ENCODE data around the gene WDR55. TPM values are rescaled to one million over a fixed set of nuclear protein-coding genes. Genes with fewer than 3 reads are reported as not detected.

The WDR55 gene
- total and polyA plus RNA-seq, 2 of the 4 experiments (the other 2 are of a cell fraction) = 19.0 to 20.4 TPM

- H3K9me1 ChIP-seq (ENCODE audit: insufficient read depth, low read length) = no peaks in the 10 kb centered on the region
- dilution Hi-C loops (cut with HindIII; ENCODE audit: low sequenced_read_pairs, unreplicated experiment) = no loop called here
- ATAC-seq (ENCODE audit: low read depth) (peak; percentile 98), DNase-seq (peak; percentile 97)
- H3K14ac ChIP-seq (replicated peaks; ENCODE audit: low read depth, low read length) = peak overlapping the region; percentile 8; the same call in 1 of the 2 replicates
- peak overlapping the region; percentile 51 for H2BK5ac ChIP-seq (ENCODE audit: low read depth, low read length, poor library complexity, severe bottlenecking)
- peak overlapping the region; percentile 81 for H3K4me2 ChIP-seq (ENCODE audit: low read depth, low read length)
- no TSS peak for BruUV-seq (replicated peaks)
- peak overlapping the region; percentile 77 for H3K27ac ChIP-seq (ENCODE audit: insufficient read depth, low read length)
- no peaks in the 10 kb centered on the region for H3K27me3 ChIP-seq (ENCODE audit: control insufficient read depth, insufficient read depth, low read length)
- peak overlapping the region; percentile 15 for H2AK9ac ChIP-seq (replicated peaks; ENCODE audit: low read depth, low read length, poor library complexity)
- 0 out of 2 replicates have a peak overlapping the region, but pooled peaks have one; percentile 55 for H3K56ac ChIP-seq (ENCODE audit: extremely low read depth, insufficient read depth, low read length)
- peak overlapping the region in 1 of 2 experiments; percentile 67; a peak in 2 of 4 replicates for H4K8ac ChIP-seq (ENCODE audit: low read depth in 2 of 2, low read length in 2 of 2)
- in situ Hi-C loops (cut with MboI; ENCODE audit: low sequenced_read_pairs) = no loop called here
- peak overlapping the region; percentile 84 for H2AFZ ChIP-seq (replicated peaks; ENCODE audit: low read length, poor library complexity)
- H2BK120ac ChIP-seq (ENCODE audit: low read depth, low read length) = peak overlapping the region; percentile 49
- H3K79me1 ChIP-seq (ENCODE audit: low read depth in 1 of 2, low read length in 2 of 2) = no peaks in the 10 kb centered on the region
- CTCF ChIA-PET = interaction anchor here (0.5 to 0.6 kb wide), 2 partner anchors 9 to 857 kb away, joined by 3 to 4 read pairs; no protein-coding TSS in a partner anchor
- H4K20me1 ChIP-seq (ENCODE audit: insufficient read depth, low read length) = 0 out of 2 replicates have a peak, but pooled peaks cover 5% of the 10 kb centered on the region
- H3K4me1 ChIP-seq (ENCODE audit: control insufficient read depth, insufficient read depth, low read length) = no peaks in the 10 kb centered on the region
- 5% methylated on average over 16 of the region's 27 CpGs; no CpG with 5 or more reads in 1 of the 2 experiments for WGBS, 2 experiments (ENCODE audit: extremely low coverage in 2 of 2, insufficient read length in 1 of 2)
- intact Hi-C loops (cut with micrococcal nuclease) = no loop called here
- H4K5ac ChIP-seq (ENCODE audit: low read depth, low read length) = peak overlapping the region; percentile 47
- 0 out of 2 replicates have a peak overlapping the region, but pooled peaks have one; percentile 27 for H4K91ac ChIP-seq (ENCODE audit: insufficient read depth, low read depth, low read length)
- H2AK5ac ChIP-seq (ENCODE audit: low read depth, low read length) = no peak overlapping the region
- peak overlapping the region; percentile 60 for H3K4me3 ChIP-seq (ENCODE audit: insufficient read depth, low read depth, low read length)
- H3K9ac ChIP-seq (ENCODE audit: low read depth, low read length) = peak overlapping the region; percentile 72
- POLR2A ChIA-PET (ENCODE audit: unreplicated experiment) = interaction anchor here (0.9 kb wide), 1 partner anchor 11 kb away, joined by 4 read pairs; the partner anchor contains the start of gene ZMAT2
- H3K4ac ChIP-seq (ENCODE audit: low read depth, low read length) = peak overlapping the region; percentile 37
- no peaks in the 10 kb centered on the region for H3K9me3 ChIP-seq (ENCODE audit: control insufficient read depth, insufficient read depth, low read length)
- H3K18ac ChIP-seq (ENCODE audit: low read depth, low read length) = peak overlapping the region; percentile 47
- peak overlapping the region; percentile 42; the same call in 1 of the 3 replicates for H2BK15ac ChIP-seq (ENCODE audit: low read depth, low read length)
- H3K23ac ChIP-seq (ENCODE audit: low read depth, low read length) = 0 out of 2 replicates have a peak overlapping the region, but pooled peaks have one; percentile 6
- H2BK20ac ChIP-seq (ENCODE audit: low read depth, low read length) = peak overlapping the region; percentile 30; the same call in 1 of the 2 replicates
- H3K36me3 ChIP-seq (ENCODE audit: control insufficient read depth, insufficient read depth, low read length) = peaks cover 2% of the 10 kb centered on the region
- TF ChIP-seq RCOR1 (IDR thresholded peaks at IDR 0.05; ENCODE audit: insufficient replicate concordance, low read length) (peak; percentile 28), CEBPB (IDR thresholded peaks at IDR 0.05; ENCODE audit: low read depth, low read length) (no peak; the same call in 1 of the 2 replicates), MAZ (IDR thresholded peaks at IDR 0.05; ENCODE audit: borderline replicate concordance, low read depth, low read length) (peak; percentile 69; the same call in 1 of the 2 replicates), USF2 (IDR thresholded peaks at IDR 0.05; ENCODE audit: low read depth, low read length) (no peak), MAFK (IDR thresholded peaks at IDR 0.05; ENCODE audit: low read depth, low read length) (peak; percentile 40; the same call in 1 of the 2 replicates), NFE2L2 (IDR thresholded peaks at IDR 0.05; ENCODE audit: low read depth, low read length) (peak; percentile 94), ELK1 (IDR thresholded peaks at IDR 0.05; ENCODE audit: borderline replicate concordance, low read depth, low read length) (no peak), POLR2A (IDR thresholded peaks at IDR 0.05; ENCODE audit: low read depth, low read length) (peak; percentile 83), CTCF (conservative IDR thresholded peaks at IDR 0.05; ENCODE audit: low read depth, low read length) (no peak), BHLHE40 (IDR thresholded peaks at IDR 0.05; ENCODE audit: low read depth, low read length) (no peak), RFX5 (IDR thresholded peaks at IDR 0.05; ENCODE audit: low read depth, low read length) (no peak), SMC3 (IDR thresholded peaks at IDR 0.05; ENCODE audit: low read depth, low read length) (no peak; the same call in 1 of the 2 replicates), MXI1 (IDR thresholded peaks at IDR 0.05; ENCODE audit: borderline replicate concordance, low read depth, low read length) (no peak; the same call in 1 of the 2 replicates)
Observed at GRCh38 chr5:140710899-140711552, 46.3 kb downstream of the WDR55 start.
